Naive thymus-derived CD8-positive, alpha-beta T cell (primary cell): ENCODE data around the gene USO1. TPM values are rescaled to one million over a fixed set of nuclear protein-coding genes. Genes with fewer than 3 reads are reported as not detected.

Experiments used
- polyA plus RNA-seq, 3 donors: library from polyadenylated mRNA; unstranded; fragments of 300-500 nt; fragmentation: Illumina TruSeq; gene quantifications; one replicate each; pipeline ENCODE4 v1.2.3, GENCODE V29; 2021
- total RNA-seq, 8 experiments: library from RNA in 2 of 8; stranded (reverse) in 2 of 8; gene quantifications; one replicate each; pipeline ENCODE4 v1.2.3 and lab custom pipeline; 2021 to 2026

Gene USO1
- total and polyA plus RNA-seq, 5 experiments from 2014 or later = 22.0 to 36.6 (median 26.5) TPM

Other genes starting within 250 kb of the USO1 start
- 10 to 100 TPM; 32.0 to 41.8 TPM for gene RCHY1, start 210.2 kb upstream of the USO1 start, total RNA-seq
- 10 to 100 TPM; 13.3 to 27.3 (median 25.3) TPM for gene RCHY1, start 210.2 kb upstream of the USO1 start, polyA plus RNA-seq
- 10 to 100 TPM; 34.0 to 36.4 TPM for gene THAP6, start 210.1 kb upstream of the USO1 start, total RNA-seq
- 10 to 100 TPM in 2 of 3 donors, 1 to 10 TPM in 1; 8.2 to 12.4 (median 11.9) TPM for gene THAP6, start 210.1 kb upstream of the USO1 start, polyA plus RNA-seq
- not detected for gene ODAPH, start 168.5 kb upstream of the USO1 start, total RNA-seq
- not detected for gene ODAPH, start 168.5 kb upstream of the USO1 start, polyA plus RNA-seq
- 1 to 10 TPM in 1 of 2 experiments, under 1 TPM in 1; 0.82 to 1.0 TPM for gene CDKL2, start 94.0 kb upstream of the USO1 start, total RNA-seq
- 1 to 10 TPM in 1 of 3 donors, under 1 TPM in 2; 0.20 to 1.0 (median 0.58) TPM for gene CDKL2, start 94.0 kb upstream of the USO1 start, polyA plus RNA-seq
- gene G3BP2, start 51.2 kb upstream of the USO1 start, total RNA-seq = 100 to 1,000 TPM; 172 to 190 TPM
- gene G3BP2, start 51.2 kb upstream of the USO1 start, polyA plus RNA-seq = 100 to 1,000 TPM; 116 to 125 (median 121) TPM
- gene PPEF2, start 177.9 kb downstream of the USO1 start, total RNA-seq = 1 to 10 TPM; 1.6 to 1.8 TPM
- gene PPEF2, start 177.9 kb downstream of the USO1 start, polyA plus RNA-seq = not detected
- 10 to 100 TPM; 81.0 to 82.4 TPM for gene NAAA, start 216.4 kb downstream of the USO1 start, total RNA-seq
- 10 to 100 TPM; 63.1 to 87.9 (median 63.4) TPM for gene NAAA, start 216.4 kb downstream of the USO1 start, polyA plus RNA-seq